Right lobe of liver (tissue), 4 donors: ENCODE measurements around the gene COL4A1.

Experiments used
- POLR2A ChIP-seq: fragments of 450-650 bp; IDR thresholded peaks from one replicate; pipeline ENCODE4 v1.6.1; 2017; ENCODE audit warnings: antibody characterized with exemption, mild to moderate bottlenecking
- TF ChIP-seq, protein P1 (sequence below), 4 donors: fragments of 200-600 bp in 3 of 4; fragments of 450-650 bp in 1 of 4; IDR thresholded peaks; one replicate each; pipeline versions ENCODE4 v1.5.1 to v1.8.0; 2016 to 2022; ENCODE audit warnings: antibody characterized with exemption in 4 of 4, mild to moderate bottlenecking in 2 of 4
- donor health status: DM: no; HTN: no; CAD: no.
- donor health status: DM: no; HTN: no; CAD: no.
- donor health status: DM: no; HTN: yes; CAD: no.

DNA sequence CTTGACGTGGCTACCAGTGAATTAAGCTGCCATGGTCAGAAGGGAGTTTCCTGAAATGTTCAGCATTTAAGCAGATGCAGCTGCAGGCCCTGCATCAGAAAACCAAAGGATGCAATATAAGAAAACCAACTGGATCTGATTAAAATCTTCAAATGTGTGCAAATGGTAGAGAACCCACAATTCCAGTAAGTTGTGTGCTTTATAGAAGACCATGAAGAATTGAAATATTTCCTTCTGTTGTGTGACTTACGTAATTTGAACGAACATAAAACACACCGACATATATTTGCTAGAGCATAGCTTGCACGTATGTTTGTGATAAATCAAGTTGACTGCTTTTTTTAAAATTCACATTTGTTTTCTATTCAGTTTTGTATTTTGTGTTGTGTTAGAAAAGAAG is 191.4 kb downstream of the COL4A1 start:
- TF ChIP-seq, protein P1, sequence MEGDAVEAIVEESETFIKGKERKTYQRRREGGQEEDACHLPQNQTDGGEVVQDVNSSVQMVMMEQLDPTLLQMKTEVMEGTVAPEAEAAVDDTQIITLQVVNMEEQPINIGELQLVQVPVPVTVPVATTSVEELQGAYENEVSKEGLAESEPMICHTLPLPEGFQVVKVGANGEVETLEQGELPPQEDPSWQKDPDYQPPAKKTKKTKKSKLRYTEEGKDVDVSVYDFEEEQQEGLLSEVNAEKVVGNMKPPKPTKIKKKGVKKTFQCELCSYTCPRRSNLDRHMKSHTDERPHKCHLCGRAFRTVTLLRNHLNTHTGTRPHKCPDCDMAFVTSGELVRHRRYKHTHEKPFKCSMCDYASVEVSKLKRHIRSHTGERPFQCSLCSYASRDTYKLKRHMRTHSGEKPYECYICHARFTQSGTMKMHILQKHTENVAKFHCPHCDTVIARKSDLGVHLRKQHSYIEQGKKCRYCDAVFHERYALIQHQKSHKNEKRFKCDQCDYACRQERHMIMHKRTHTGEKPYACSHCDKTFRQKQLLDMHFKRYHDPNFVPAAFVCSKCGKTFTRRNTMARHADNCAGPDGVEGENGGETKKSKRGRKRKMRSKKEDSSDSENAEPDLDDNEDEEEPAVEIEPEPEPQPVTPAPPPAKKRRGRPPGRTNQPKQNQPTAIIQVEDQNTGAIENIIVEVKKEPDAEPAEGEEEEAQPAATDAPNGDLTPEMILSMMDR (IDR thresholded peaks at IDR 0.05) = no peak
- no peak for TF ChIP-seq POLR2A
